Fibroblast of skin of back (primary cell): Measurements from ENCODE around the gene MAN1A1.

Source experiments
- DNase-seq: peaks from one replicate; pipeline ENCODE4 v3.0.0-alpha.2; 2013

MAN1A1 gene

DNA sequence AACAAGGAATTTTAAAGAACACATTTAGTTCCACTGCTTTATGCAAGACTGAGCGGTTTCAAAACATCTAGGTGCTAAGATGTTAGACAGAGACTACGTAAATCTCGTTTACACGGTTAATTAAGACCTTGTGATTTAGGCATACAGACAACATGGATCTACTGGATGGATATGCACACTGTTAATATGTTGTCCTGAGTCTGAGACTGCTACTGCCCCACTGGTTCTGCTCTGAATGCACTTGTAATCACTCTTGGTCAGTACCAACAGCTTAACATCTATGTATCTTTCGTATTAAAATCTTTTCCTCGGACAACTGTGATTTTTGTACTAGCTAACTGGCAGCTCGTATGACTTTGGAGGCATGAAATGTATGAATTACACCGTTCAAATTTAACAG is 3.1 kb downstream of the MAN1A1 start:
- no peak for DNase-seq

DNA sequence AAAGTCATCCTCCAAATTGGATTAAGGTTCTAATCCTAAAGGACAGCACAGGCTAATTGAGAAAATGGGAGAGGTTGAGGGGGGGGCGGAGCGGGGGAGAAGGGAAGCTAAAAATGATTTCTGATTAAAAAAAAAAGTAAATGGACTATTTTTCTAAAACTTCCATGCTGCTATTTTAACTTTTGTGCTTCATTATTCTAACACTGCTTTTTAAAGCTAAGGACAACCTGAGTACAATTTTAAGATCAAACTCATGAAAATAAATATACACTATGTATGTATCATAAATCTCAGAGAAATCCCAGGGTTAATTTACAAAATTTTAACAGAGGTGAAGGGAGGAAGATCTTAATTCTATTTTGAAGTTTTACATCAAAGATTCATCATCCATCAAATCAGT is 4.4 kb downstream of the MAN1A1 start:
- no peak for DNase-seq

DNA sequence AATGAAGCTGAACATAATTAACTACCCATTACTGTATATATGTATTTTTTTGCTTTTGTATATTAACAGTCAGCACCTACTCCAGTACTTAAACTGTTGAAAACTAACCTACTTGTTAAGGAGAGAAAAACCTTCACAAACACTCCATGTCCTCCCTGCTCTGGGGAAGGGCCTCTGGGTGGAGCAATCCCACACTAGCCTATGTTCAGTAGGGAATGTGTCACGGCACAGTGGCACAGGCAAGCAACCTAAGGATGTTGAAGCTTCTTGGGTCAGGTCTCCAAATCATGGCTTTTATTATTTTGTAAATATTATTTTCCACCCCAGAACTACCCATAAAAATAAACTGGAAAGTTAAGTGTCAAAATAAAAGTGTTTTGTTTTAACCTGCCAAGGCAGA is 5.3 kb downstream of the MAN1A1 start:
- no peak for DNase-seq

DNA sequence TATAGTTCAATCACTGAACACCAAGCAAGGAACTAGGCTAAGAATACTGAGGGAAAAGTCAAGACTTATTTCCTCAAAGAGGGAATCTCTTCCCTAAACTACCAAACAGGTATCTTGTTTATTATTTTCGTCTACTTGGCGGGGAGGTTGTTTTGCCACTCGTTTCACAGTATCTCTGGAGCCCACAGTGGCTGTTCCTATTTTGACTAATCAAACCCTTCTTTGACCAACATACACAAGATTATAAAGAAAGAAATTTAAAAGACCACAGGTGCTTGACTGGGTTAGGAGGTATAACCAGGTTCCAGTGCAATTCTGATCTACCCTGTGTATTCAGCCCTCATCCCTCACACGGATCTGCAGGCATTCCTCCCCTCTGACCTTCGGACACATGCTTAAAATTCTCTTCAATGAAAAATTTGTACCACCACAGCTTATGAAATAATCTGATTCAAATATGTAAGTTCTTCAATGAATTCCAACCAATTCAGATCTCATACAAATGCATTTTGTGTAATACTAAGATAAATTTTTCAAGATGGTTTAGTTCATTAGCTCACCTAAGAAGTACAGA is 5.9 kb downstream of the MAN1A1 start:
- DNase-seq: no peak

GRCh38 chr6:119343167-119343566 is 6.4 kb downstream of the MAN1A1 start:
- no peak for DNase-seq

DNA sequence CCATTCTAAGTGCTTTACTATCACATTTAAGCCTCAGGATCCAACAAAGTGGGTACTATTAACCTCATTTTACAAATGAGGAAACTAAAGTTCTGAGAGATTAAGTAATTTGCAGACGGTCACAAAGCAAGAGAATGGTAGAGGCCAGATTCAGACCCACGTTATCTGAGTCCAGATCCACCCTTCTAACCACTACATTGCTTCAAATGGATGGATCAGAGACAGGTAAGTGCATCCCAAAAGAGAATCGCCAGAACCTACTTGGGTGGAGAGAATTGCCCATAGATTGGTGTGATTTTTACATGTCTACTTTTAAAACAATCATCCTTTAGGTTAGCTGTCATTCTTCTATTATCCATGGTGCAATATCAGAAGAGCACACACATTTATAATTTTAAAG is 7.1 kb downstream of the MAN1A1 start:
- DNase-seq: no peak

DNA sequence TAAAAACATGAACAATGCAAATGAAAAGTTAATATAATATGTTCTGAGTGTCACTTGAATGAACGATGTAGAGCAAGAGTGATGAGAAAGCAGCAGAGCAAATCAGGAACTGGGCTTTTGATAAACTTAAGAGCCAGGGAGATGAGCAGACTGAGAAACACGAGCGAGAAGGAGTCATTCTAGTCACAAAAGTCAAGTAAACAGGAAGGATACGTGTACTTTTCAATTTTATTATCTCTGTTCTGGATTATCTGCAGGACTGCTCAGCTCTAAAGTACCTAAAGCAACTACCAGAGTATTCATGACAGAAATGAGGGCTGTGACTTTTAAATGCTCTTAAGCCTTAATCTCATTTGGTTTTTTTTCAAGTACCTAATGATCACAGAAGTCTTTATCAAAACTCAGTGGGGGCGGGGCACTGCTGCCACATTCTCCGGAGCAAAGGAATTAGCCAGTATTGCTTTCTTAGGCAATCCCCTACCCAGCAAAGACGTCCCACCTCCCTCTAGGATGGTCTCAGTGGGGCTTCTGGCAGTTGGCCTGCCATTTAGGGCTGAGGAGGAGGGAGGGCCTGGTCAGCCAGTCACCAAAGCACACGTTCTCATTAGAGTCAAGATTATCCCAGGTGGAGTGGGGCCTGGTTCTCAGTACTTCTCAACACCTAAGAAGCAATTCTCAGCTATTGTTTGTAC is 8.6 kb downstream of the MAN1A1 start:
- DNase-seq: no peak

- no peak for DNase-seq
Observed at GRCh38 chr6:119339941-119340456, 9.6 kb downstream of the MAN1A1 start.

DNA sequence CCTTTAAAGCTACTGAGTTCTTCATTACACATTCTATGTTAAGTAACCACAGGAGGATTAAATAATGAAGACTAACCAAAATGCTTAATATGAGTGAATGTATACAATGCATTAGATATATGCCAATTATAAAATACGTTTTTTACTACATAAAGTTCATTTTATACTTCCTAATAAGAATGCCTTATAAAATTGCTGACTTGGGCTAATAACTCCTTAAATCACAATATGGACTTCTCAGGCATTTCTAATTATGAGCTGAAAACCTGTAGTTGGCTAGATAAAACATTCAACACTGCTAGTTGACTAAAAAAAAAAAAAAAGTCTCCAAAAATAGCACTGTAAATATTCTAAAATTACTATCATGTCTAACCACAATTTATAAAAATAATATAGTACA is 11.8 kb downstream of the MAN1A1 start:
- no peak for DNase-seq

- no peak for DNase-seq
Observed at GRCh38 chr6:119337252-119337651, 12.3 kb downstream of the MAN1A1 start.

GRCh38 chr6:119334535-119335264 is 14.9 kb downstream of the MAN1A1 start:
- DNase-seq: no peak

DNA sequence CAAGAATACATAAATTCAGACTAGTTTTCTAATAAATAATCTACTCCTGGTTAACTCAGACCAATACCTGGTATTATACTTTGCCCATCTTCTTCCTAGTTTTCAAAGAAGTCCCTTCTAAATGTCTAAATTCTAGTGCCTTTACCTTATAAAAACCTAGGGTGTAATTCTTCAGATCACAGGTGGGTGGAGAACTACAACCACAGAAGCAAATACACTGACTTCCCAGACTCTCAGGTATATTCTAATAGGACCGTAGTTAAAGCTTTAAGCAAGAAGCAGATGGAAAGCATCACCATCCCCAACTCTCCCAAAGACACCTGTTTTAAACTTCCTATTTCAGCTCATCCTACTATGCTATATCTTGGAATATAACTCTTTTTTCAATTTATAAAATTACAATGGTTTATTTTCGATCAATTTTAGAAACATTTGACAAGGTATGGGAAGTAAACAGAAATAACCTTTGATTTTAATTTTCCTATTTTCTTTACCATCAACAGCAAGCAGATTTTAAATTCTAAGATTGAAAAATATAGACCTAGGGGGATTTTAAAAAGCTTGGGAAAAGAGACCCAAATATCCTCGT is 15.8 kb downstream of the MAN1A1 start:
- no peak for DNase-seq

DNA sequence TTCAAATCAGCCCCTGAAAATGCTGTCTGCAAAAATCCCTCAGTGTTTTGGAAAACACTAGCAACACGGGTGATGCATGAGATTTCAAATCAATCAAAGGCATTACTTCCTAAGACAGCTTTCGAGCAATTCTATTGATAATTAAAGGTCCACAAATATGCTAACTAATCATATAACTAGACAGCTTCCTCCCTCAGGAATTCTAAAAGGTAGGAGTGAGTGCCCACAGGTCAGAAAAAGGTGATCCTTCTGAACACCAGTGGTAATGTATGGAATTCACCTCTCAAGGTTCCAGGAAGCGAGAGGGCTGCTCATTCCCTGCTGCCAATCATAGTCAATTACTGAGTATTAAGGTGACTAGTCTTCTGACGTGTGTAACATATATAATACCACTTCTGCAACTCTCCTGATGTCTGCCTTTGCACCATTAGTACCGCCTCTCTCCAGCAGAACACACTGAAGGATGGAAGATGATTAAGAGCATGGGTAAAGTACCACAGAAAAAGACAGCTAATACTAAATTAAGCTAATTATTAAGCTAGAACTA is 16.4 kb downstream of the MAN1A1 start:
- DNase-seq: no peak

GRCh38 chr6:119331663-119332286 is 17.8 kb downstream of the MAN1A1 start:
- no peak for DNase-seq

DNA sequence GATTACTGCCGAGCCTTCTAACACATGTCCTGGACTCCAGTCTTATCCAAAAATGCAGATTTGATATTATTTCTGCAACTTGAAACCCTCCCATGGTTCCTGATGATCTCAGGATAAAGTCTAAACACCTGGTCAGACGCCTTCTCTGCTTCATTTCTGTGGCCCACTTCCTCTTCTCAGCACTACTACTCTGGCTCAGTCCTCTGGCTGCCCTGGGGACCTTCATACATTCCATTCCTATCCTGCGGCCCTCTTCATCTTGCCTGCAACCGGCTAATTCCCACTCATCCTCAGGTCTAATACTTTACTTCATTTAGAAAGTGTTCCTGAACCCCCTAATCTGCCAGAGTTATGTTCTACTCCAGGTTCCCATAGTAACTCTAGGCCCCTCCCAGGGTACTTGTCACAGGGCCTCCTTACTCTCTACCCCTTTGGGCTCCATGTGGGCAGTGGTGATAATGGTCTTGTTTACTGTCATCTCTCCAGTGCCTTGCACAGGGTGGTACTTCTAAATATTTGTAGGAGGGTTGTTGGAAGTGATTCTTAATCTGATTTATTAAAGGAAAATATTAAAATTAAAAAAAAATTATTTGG is 18.9 kb downstream of the MAN1A1 start:
- no peak for DNase-seq

- no peak for DNase-seq
Observed at GRCh38 chr6:119329794-119330180, 19.8 kb downstream of the MAN1A1 start.

DNA sequence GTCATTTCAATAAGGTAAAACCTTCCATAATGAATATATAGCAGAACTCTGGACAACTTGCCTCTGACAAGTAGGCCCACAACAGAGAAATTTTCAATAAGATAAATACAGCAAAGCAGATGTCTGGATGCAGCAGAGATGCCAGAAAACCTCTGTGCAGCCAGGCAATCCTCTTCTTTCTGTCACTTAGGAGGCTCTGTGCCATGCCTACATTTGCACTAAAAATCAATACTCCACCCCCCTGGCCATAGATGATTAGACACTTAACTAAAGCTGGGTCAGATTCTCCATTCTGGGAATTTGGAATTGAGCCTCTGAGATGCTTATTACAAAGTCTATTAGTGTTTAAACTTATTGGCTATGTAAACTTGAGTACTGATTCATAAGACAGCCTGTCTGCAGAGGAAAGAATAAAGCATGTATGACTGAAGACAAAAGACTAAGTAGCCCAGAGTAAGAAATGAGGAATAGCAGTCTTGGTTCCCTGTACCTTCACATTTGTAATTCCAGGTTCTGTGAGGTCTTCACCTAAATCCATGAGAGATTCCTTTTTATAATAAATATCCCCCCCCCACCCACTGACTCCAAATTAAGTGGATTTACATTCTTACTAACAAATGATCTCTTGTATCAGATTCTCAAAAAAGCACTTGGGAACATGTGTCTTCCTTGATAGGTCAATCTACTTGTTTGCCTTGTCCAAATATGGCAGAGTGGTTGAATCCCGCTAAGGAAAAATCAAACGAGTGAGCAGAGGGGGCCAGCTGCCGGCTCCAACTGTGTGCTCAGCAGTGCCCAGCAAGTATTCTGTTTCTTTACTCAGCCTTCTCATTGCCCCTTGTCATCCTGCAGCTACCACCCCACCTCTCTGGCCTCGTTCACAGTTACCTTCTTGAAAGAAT is 20.4 kb downstream of the MAN1A1 start:
- no peak for DNase-seq

- DNase-seq: no peak
Observed at GRCh38 chr6:119328254-119328653, 21.3 kb downstream of the MAN1A1 start.

GRCh38 chr6:119327810-119328209 is 21.8 kb downstream of the MAN1A1 start:
- no peak for DNase-seq

GRCh38 chr6:119326291-119327005 is 23.1 kb downstream of the MAN1A1 start:
- DNase-seq: no peak
